ENCODE measurements around the gene ARHGEF11. TPM values are rescaled to one million over a fixed set of nuclear protein-coding genes. Genes with fewer than 3 reads are reported as not detected.

ARHGEF11 gene
- polyA plus RNA-seq, 3 donors from 2014 or later, result 0.08 to 0.86 (median 0.22) TPM

DNA sequence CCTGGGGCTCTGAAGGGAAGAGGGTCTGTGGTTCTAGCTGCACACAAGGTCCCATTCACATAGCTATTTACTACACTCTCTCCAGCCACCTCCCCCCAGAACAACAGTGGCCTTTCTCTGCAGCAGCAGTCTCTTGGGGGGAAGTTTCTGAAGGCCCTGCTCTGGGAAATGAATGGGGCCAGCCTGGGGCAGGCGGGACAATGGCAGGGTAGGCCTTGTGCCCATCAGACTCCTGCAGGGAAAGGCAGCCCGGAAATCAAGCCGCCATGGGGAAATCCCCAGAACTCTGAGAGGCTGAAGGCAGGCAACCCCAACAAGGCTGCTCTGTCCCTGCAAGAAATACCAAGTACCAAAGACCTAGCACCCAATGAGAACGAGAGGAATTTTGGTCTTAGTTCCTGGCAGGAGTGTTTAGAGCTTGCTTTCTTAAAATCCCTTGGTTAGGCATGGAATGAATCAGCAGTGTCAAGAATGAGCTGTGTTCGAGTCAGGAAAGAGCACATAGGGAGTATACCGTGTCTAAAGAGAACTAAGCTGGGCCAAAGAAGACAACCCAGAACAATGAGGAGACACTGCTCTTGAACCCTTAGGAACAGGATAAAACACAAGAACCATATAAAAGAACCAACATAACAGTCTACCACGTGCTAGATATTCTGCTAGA lies 11.3 kb downstream of the ARHGEF11 start:
- no peaks in the 10 kb centered on the region for H3K9me3 Mint-ChIP-seq
- no peaks in the 10 kb centered on the region for H3K36me3 Mint-ChIP-seq
- H3K27ac Mint-ChIP-seq, result no peak overlapping the region
- DNase-seq, result no peak
- no peaks in the 10 kb centered on the region for H3K4me1 Mint-ChIP-seq
- no peak overlapping the region for H3K4me3 Mint-ChIP-seq
- peaks cover 2 to 6% (median 3%) of the 10 kb centered on the region in 3 donors for H3K27me3 Mint-ChIP-seq (ENCODE audit: low read depth in 3 of 3)

DNA sequence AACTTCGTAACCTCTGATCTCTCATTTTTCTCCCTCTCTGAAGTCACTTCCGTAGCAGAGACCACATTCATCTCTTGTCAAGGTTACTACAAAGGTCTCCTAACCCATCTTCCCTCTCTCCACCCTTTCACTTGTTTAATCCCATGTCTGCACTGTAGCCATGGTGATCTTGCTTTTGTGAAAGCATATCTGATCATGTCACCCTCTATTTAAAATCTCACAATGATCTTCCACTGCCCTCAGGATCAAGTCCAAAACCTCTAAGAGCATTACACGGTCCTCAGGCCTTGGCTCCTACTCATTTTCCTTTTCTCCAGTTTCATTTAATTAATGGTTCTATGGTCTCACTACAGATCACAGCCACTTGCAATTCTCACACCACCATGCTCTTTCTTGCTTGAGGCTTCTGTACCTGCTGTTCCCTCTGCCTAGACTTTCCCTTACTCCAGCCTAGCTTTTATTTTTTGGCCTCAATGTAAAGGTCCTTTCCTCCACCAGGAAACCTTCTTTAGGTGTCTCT lies 12.1 kb downstream of the ARHGEF11 start:
- Mint-ChIP-seq H3K27me3 (ENCODE audit: low read depth in 3 of 3) (peaks cover 2 to 3% (median 2%) of the 10 kb centered on the region in 3 donors), H3K36me3 (no peaks in the 10 kb centered on the region), H3K9me3 (no peaks in the 10 kb centered on the region), H3K4me3 (no peak overlapping the region), H3K4me1 (peaks cover 0 to 2% of the 10 kb centered on the region in 2 donors), H3K27ac (no peak overlapping the region)
- DNase-seq, result no peak

DNA sequence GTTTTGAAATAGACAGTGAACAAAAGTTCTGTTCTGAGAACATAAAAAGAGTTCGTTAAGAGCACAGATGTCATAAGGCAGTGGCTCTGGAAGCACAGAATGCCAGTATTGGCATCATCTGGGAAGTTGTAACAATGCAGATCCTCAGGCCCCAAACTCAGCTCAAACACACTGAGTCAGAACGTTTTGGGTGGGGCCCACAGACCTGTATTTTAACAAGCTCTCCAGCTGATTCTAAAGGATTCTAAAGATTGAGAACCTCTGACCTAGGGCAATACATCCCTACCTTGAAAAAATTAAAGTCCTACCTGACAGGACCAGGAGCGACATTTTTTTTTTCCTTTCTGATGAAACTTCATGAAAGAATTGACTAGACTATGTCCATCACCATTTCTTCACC lies 13.2 kb downstream of the ARHGEF11 start:
- Mint-ChIP-seq H3K27ac (no peak overlapping the region), H3K9me3 (no peaks in the 10 kb centered on the region), H3K4me1 (peaks cover 0 to 4% of the 10 kb centered on the region in 2 donors), H3K4me3 (no peak overlapping the region), H3K27me3 (ENCODE audit: low read depth in 3 of 3) (peaks cover 1 to 3% (median 2%) of the 10 kb centered on the region in 3 donors), H3K36me3 (no peaks in the 10 kb centered on the region)
- no peak for DNase-seq

DNA sequence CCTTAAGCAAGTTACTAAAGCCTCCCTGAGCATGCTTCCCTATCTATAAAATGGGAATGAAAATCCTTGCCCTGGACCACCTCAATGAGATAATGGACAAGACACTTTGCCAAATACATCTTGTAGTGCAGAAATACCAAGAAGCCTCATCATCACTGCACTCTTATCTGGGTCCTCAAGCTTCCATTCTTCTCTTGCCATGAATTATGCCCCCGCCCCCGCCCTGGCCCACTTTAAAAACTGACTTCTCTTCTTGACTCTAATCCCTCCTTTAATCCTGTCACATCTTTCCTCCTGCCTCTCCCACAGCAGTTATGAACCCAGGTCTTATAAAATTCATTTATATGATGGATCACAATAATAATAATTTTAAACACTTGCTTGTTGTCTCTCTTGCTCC lies 14.8 kb downstream of the ARHGEF11 start:
- Mint-ChIP-seq H3K4me1 (peaks cover 0 to 4% of the 10 kb centered on the region in 2 donors), H3K27me3 (ENCODE audit: low read depth in 3 of 3) (peaks cover 1 to 4% (median 3%) of the 10 kb centered on the region in 3 donors), H3K27ac (no peak overlapping the region), H3K9me3 (no peaks in the 10 kb centered on the region), H3K36me3 (no peaks in the 10 kb centered on the region), H3K4me3 (no peak overlapping the region)
- no peak for DNase-seq

DNA sequence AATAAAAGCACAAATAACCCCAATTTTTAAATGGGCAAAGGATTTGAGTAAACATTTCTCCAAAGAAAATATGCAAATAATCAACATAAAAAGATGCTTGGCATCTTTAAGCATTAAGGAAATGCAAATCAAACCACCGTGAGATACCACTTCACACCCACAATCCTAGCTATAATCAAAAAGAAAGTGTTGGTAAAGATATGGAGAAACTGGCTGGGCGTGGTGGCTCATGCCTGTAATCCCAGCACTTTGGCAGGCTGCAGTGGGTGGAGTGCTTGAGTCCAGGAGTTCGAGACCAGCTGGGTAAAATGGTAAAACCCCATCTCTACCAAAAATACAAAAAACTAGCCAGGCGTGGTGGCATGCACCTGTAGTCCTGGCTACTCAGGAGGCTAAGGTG lies 16.9 kb downstream of the ARHGEF11 start:
- Mint-ChIP-seq H3K27me3 (ENCODE audit: low read depth in 3 of 3) (peaks cover 1 to 3% (median 3%) of the 10 kb centered on the region in 3 donors), H3K4me3 (no peak overlapping the region), H3K27ac (no peak overlapping the region)

DNA sequence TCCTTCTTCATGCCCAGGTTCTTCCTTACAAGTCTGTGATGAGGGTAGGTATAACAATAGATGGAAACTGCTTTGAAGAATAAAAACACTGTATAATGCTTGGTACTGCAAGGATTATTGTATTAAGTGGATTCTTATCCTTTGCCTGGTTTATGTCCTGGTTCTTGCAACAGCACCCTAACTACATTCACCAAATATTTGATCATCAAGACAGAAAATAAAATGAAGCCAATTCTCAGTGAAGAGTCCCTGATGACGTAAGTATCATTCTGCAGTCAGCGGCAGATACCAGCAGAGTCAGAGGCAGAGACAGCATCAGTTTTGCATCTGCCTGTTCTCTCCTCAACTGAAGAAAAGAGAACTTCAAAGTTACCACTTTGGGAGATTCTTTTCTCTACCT lies 19.7 kb downstream of the ARHGEF11 start:
- Mint-ChIP-seq H3K4me1 (peaks cover 0 to 4% of the 10 kb centered on the region in 2 donors), H3K27ac (no peak overlapping the region), H3K4me3 (no peak overlapping the region), H3K27me3 (ENCODE audit: low read depth in 3 of 3) (peaks cover 1 to 13% (median 3%) of the 10 kb centered on the region in 3 donors), H3K9me3 (peaks cover 0 to 13% (median 10%) of the 10 kb centered on the region in 6 donors), H3K36me3 (peaks cover 0 to 3% (median 0%) of the 10 kb centered on the region in 3 donors)
- no peak for DNase-seq

More for the DNA sequence above, 16.9 kb downstream of the ARHGEF11 start:
- H3K36me3 Mint-ChIP-seq, result no peaks in the 10 kb centered on the region
- no peaks in the 10 kb centered on the region for H3K9me3 Mint-ChIP-seq
- DNase-seq, result no peak
- peaks cover 0 to 4% of the 10 kb centered on the region in 2 donors for H3K4me1 Mint-ChIP-seq

DNA sequence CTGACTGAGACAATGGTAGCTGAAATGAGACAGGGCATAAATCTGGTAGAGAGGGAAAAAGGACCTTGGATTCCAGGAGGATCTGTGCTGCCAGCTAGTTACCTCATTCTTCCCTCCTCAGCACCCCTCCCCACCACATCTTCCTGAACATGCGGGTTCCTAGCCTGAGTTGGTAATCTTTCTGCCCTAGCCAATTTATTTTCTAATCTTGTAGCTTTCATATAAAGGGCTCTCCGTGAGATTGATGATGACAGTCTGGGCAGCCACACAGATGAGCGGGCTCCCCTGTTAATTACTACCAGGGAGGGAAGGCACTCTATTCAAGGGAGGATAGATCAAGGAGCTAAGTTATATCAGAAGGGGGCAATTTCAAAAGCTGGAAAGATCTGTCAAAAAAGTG lies 20.2 kb downstream of the ARHGEF11 start:
- Mint-ChIP-seq H3K4me1 (peaks cover 0 to 4% of the 10 kb centered on the region in 2 donors), H3K27me3 (ENCODE audit: low read depth in 3 of 3) (peaks cover 1 to 13% (median 3%) of the 10 kb centered on the region in 3 donors), H3K36me3 (peaks cover 0 to 4% (median 0%) of the 10 kb centered on the region in 3 donors)

DNA sequence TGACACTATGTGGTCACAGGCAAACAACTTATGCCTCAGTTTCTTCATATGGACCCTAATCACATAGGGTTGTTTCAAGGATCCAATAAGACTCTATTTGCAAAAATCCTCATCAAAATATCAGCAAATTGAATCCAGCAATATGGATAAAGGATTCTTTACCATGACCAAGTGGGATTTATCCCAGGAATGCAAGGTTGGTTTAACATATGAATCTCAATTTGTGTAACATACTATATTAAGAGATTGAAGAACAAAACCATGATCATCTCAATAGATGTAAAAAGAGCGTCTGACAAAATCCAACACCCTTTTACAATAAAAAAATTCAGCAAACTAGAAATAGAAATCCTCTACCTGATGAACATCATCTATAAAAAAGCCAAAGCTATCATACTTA lies 23.9 kb downstream of the ARHGEF11 start:
- no peak overlapping the region for H3K4me3 Mint-ChIP-seq
- no peak overlapping the region for H3K27ac Mint-ChIP-seq
- H3K4me1 Mint-ChIP-seq, result no peaks in the 10 kb centered on the region
- no peak for DNase-seq
- H3K36me3 Mint-ChIP-seq, result peaks cover 0 to 4% (median 0%) of the 10 kb centered on the region in 3 donors
- peaks cover 2 to 25% (median 16%) of the 10 kb centered on the region in 6 donors for H3K9me3 Mint-ChIP-seq
- H3K27me3 Mint-ChIP-seq (ENCODE audit: low read depth in 3 of 3), result peaks cover 1 to 20% (median 2%) of the 10 kb centered on the region in 3 donors

More for the DNA sequence above, 20.2 kb downstream of the ARHGEF11 start:
- Mint-ChIP-seq H3K27ac (no peak overlapping the region), H3K4me3 (no peak overlapping the region), H3K9me3 (peaks cover 0 to 15% (median 12%) of the 10 kb centered on the region in 6 donors)
- no peak for DNase-seq

DNA sequence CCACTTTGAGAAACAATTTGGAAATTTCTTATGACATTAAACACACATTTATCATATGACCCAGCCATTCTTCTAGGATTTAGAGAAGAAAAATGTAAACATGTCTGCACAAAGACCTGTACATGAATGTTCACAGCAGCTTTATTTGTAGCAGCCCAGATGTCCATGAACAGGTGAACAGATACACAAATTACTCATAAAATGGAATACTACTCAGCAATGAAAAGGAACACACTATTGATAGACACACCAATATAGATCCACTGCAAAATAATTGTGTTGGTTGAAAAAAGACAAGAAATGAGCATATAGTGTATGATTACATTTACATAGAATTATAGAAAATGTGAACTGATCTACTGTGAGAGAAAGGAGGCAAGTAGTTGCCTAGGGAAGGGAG lies 26.1 kb downstream of the ARHGEF11 start:
- no peak overlapping the region for H3K4me3 Mint-ChIP-seq
- no peaks in the 10 kb centered on the region for H3K4me1 Mint-ChIP-seq
- peaks cover 2 to 25% (median 16%) of the 10 kb centered on the region in 6 donors for H3K9me3 Mint-ChIP-seq
- H3K36me3 Mint-ChIP-seq, result peaks cover 0 to 4% (median 0%) of the 10 kb centered on the region in 3 donors
- H3K27me3 Mint-ChIP-seq (ENCODE audit: low read depth in 3 of 3), result peaks cover 0 to 20% (median 1%) of the 10 kb centered on the region in 3 donors
- DNase-seq, result no peak
- H3K27ac Mint-ChIP-seq, result no peak overlapping the region

DNA sequence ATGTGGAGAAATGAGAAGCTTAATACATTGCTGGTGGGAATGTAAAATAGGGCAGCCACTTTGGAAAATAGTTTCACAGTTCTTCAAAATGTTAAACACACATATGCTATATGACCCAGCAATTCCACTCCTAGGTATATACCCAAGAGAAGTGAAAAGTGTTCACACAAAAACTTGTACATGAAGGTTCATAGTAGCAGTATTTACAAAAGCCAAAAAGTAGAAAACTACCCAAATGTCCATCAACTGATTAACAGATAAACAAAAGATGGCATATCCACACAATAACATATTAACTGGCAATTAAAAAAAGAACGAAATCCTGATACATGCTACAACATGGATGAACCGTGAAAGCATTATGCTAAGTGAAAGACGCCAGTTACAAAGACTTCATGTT lies 33.7 kb downstream of the ARHGEF11 start:
- Mint-ChIP-seq H3K36me3 (no peaks in the 10 kb centered on the region), H3K4me1 (no peaks in the 10 kb centered on the region), H3K4me3 (no peak overlapping the region), H3K27me3 (ENCODE audit: low read depth in 3 of 3) (peaks cover 5 to 9% (median 6%) of the 10 kb centered on the region in 3 donors), H3K9me3 (no peaks in the 10 kb centered on the region), H3K27ac (no peak overlapping the region)
- no peak for DNase-seq

DNA sequence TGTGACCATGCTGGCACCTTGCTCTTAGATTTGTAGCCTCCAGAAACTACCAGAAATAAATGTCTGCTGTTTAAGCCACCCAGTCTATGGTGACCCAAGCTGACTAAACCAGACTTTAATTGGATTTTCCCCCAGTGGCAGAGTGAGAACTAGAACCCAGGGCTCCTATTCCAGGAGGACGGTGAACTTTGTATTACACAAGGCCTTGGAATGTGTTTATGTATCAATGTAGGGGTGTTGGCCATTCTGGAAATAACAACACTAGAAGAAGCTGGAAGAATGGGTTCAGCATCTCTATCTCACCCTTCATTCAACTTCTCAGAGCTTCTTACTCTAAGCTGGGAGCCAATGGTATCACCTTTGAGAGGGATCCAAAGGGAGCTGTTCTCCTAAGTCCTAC lies 37.0 kb downstream of the ARHGEF11 start:
- Mint-ChIP-seq H3K4me3 (no peak overlapping the region), H3K4me1 (no peaks in the 10 kb centered on the region), H3K9me3 (peaks cover 0 to 2% (median 0%) of the 10 kb centered on the region in 6 donors), H3K27me3 (ENCODE audit: low read depth in 3 of 3) (peaks cover 8 to 13% (median 10%) of the 10 kb centered on the region in 3 donors), H3K36me3 (no peaks in the 10 kb centered on the region), H3K27ac (no peak overlapping the region)
- no peak for DNase-seq

DNA sequence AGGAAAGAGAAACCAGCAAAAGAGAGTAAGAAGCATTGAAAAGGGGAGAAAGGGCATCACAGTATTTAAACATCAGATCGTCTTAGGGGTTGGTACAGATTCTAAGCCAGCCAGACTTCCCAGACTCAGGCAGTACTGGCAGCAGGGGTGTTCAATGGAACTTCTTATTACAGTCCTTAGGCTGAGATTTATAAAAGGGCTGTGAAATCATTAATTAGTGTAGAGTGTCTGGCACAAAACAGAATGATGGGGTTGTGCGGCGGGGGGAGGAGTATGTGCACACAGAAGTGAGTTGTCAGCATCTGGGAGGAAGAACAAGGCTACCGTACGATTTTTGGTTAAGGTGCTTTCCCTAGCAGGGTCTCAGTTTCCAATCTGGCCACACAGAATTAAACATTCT lies 38.2 kb downstream of the ARHGEF11 start:
- Mint-ChIP-seq H3K27me3 (ENCODE audit: low read depth in 3 of 3) (peaks cover 8 to 13% (median 10%) of the 10 kb centered on the region in 3 donors), H3K4me3 (no peak overlapping the region), H3K9me3 (peaks cover 0 to 2% (median 0%) of the 10 kb centered on the region in 6 donors), H3K27ac (no peak overlapping the region), H3K4me1 (no peaks in the 10 kb centered on the region), H3K36me3 (no peaks in the 10 kb centered on the region)
- no peak for DNase-seq

DNA sequence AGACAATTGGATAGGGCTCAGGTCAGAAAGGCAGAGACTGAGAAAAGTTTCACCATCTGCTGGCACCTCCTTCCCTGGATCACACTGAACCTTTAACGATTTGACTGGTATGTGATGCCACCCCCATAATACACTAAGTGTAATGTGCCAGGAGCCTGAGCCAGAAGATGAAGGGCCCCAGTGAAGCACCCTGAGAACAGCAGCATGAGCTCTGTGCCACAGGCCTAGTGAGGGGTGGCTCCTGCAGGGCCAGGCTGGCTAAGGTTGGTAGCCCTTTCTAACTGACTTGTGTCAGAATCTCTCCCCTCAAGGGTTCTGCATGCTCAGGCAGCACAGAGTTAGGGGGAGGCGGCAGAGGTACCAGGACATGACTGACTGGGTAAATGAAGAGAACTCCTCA lies 38.9 kb downstream of the ARHGEF11 start:
- no peak for DNase-seq
- Mint-ChIP-seq H3K27ac (no peak overlapping the region), H3K27me3 (ENCODE audit: low read depth in 3 of 3) (peaks cover 8 to 11% (median 10%) of the 10 kb centered on the region in 3 donors), H3K4me1 (no peaks in the 10 kb centered on the region), H3K9me3 (peaks cover 0 to 2% (median 0%) of the 10 kb centered on the region in 6 donors), H3K36me3 (no peaks in the 10 kb centered on the region), H3K4me3 (no peak overlapping the region)

DNA sequence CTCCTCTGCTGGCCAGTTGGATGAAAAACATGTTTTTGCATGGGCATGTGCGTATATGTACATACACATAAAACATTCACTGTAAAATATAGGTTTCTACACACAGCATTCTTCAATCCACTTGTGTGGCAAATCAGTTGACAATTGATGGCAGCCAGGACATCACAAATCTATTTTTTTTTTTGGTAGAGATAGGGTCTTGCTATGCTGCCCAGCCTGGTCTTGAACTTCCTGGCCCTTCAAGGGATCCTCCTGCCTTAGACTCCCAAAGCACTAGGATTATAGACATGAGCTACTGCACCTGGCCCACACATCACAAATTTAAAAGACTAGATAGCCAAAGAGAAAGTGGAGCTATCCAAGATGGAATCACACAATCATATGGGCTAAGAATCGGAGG lies 39.6 kb downstream of the ARHGEF11 start:
- no peaks in the 10 kb centered on the region for H3K4me1 Mint-ChIP-seq

More for the DNA sequence above, 39.6 kb downstream of the ARHGEF11 start:
- no peak overlapping the region for H3K27ac Mint-ChIP-seq
- H3K4me3 Mint-ChIP-seq, result no peak overlapping the region
- DNase-seq, result no peak
- H3K36me3 Mint-ChIP-seq, result no peaks in the 10 kb centered on the region
- peaks cover 0 to 2% (median 0%) of the 10 kb centered on the region in 6 donors for H3K9me3 Mint-ChIP-seq
- H3K27me3 Mint-ChIP-seq (ENCODE audit: low read depth in 3 of 3), result peaks cover 4 to 7% (median 6%) of the 10 kb centered on the region in 3 donors

All from immature natural killer cell (primary cell).